NCI-H1694 treated with DMSO at 0.1 percent for 48 hours (cell line): Measurements from ENCODE around the gene CDC20B.
"Not testable (repeated sequence)": the region's sequence is repeated elsewhere in the genome, so short reads cannot be mapped to it uniquely, and the experiment has no call there.

Experiments
- DNase-seq: peaks from one replicate; lab custom pipeline; 2025; lab: John Stamatoyannopoulos, UW

Gene CDC20B

GRCh38 chr5:55104036-55104772, 68.8 kb downstream of the CDC20B start:
- DNase-seq, result no peak

GRCh38 chr5:55102348-55102747, 70.6 kb downstream of the CDC20B start, which contains the start of gene GZMA:
TSS of gene GZMA (plus strand) at chr5:55102646. CDS start at chr5:55102683, 37 bp downstream.
- DNase-seq, result no peak

- no peak for DNase-seq
Observed at GRCh38 chr5:55101556-55102276, 71.3 kb downstream of the CDC20B start.

GRCh38 chr5:55101148-55101547, 71.8 kb downstream of the CDC20B start:
- DNase-seq, result not testable (repeated sequence)

GRCh38 chr5:55096861-55097260, 76.1 kb downstream of the CDC20B start:
- no peak for DNase-seq

- DNase-seq, result no peak
Observed at GRCh38 chr5:55096182-55096581, 76.8 kb downstream of the CDC20B start.

- DNase-seq, result not testable (repeated sequence)
Observed at GRCh38 chr5:55091011-55091410, 82.0 kb downstream of the CDC20B start.

GRCh38 chr5:55089301-55089700, 83.7 kb downstream of the CDC20B start:
- DNase-seq, result not testable (repeated sequence)

- DNase-seq, result no peak
Observed at GRCh38 chr5:55081541-55081940, 91.4 kb downstream of the CDC20B start.

- DNase-seq, result no peak
Observed at GRCh38 chr5:55073211-55073610, 99.8 kb downstream of the CDC20B start.

GRCh38 chr5:55072666-55073065, 100.3 kb downstream of the CDC20B start:
- DNase-seq, result no peak

GRCh38 chr5:55071413-55071812, 101.6 kb downstream of the CDC20B start:
- DNase-seq, result no peak

- no peak for DNase-seq
Observed at GRCh38 chr5:55070968-55071367, 102.0 kb downstream of the CDC20B start.

- DNase-seq, result no peak
Observed at GRCh38 chr5:55066277-55066676, 106.7 kb downstream of the CDC20B start.

- no peak for DNase-seq
Observed at GRCh38 chr5:55064523-55064922, 108.5 kb downstream of the CDC20B start.

- no peak for DNase-seq
Observed at GRCh38 chr5:55063899-55064298, 109.1 kb downstream of the CDC20B start.

- no peak for DNase-seq
Observed at GRCh38 chr5:55063220-55063863, 109.6 kb downstream of the CDC20B start.
